Measurements from ENCODE around the gene LEMD1. TPM values are rescaled to one million over a fixed set of nuclear protein-coding genes. Genes with fewer than 3 reads are reported as not detected.
"Not testable (repeated sequence)": the region's sequence is repeated elsewhere in the genome, so short reads cannot be mapped to it uniquely, and the experiment has no call there.

Gene LEMD1
- total RNA-seq, 4 donors from 2014 or later: 1.1 to 1.4 (median 1.3) TPM; not detected in 1

DNA sequence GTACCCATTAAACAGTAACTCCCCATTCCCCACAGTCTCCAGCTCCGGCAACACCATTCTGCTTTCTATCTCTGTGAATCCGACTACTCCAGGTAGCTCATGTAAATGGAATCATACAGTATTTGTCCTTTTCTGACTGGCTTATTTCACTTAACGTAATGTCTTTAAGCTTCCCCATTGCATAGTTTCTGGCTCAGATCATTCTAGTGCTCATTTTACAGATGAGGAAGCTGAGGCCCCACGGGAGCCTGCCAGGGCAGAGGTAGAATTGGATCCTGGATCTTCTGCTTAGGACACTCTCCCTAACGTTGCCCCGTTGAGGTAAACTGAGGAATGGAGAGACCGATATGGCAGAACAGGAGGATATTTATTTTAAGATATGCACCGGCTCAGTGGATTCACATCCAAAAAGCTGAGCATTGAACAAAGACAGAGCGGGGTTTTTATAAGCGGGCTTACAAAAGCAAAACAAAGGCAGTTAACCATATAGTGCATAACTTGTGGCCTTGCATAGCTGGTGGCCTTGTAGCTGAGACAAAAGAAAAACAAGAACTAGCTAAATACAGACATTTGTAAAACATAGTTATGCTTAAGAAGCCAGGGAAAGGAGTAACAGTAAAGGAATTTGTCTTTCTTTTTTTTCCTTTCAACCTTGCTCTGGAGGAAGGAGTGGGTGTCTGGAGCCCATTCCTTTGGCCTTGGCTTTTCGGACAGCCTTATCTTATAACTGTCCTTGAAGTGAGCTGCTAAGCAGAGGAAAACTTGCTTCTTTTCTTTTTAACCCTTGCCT, 49.8 kb downstream of the LEMD1 start:
- Histone ChIP-seq H3K9me3 (no peaks in the 10 kb centered on the region), H3K4me1 (peaks cover 0 to 54% (median 35%) of the 10 kb centered on the region in 3 donors), H3K4me3 (no peak overlapping the region), H3K27ac (no peak overlapping the region), H3K36me3 (no peaks in the 10 kb centered on the region), H3K27me3 (peaks cover 0 to 34% (median 0%) of the 10 kb centered on the region in 4 donors)
- 53 to 70% methylated on average over 10 to 11 of the region's 11 CpGs for WGBS, 2 donors
- intact Hi-C loops (cut with DNase I): no loop called here
- DNase-seq: no peak
- TF ChIP-seq POLR2A (IDR thresholded peaks at IDR 0.05): no peak
- TF ChIP-seq, protein P1, sequence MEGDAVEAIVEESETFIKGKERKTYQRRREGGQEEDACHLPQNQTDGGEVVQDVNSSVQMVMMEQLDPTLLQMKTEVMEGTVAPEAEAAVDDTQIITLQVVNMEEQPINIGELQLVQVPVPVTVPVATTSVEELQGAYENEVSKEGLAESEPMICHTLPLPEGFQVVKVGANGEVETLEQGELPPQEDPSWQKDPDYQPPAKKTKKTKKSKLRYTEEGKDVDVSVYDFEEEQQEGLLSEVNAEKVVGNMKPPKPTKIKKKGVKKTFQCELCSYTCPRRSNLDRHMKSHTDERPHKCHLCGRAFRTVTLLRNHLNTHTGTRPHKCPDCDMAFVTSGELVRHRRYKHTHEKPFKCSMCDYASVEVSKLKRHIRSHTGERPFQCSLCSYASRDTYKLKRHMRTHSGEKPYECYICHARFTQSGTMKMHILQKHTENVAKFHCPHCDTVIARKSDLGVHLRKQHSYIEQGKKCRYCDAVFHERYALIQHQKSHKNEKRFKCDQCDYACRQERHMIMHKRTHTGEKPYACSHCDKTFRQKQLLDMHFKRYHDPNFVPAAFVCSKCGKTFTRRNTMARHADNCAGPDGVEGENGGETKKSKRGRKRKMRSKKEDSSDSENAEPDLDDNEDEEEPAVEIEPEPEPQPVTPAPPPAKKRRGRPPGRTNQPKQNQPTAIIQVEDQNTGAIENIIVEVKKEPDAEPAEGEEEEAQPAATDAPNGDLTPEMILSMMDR (IDR thresholded peaks at IDR 0.05): no peak

DNA sequence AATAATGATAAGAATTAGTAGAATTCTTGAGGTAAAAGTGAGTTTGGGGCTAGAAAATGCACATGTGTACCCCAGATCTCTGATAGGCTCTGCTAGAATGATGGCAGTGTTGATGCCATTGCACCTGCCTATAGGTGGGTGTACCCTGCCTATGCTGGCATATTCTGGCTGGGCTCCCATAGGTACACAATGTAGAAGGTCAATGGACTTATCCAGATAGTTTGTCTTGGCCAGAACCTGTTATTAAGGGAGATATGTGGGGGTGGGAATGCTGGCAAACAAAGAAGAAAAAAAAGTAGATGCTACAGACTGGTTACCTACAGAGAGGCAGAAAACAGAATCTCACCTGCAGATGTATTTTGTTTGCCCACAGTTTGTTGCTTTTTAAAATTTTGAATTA, 51.1 kb downstream of the LEMD1 start:
- Histone ChIP-seq H3K4me1 (peaks cover 5 to 46% (median 28%) of the 10 kb centered on the region in 3 donors), H3K27me3 (peaks cover 0 to 34% (median 0%) of the 10 kb centered on the region in 4 donors), H3K4me3 (no peak overlapping the region), H3K36me3 (no peaks in the 10 kb centered on the region), H3K9me3 (no peaks in the 10 kb centered on the region), H3K27ac (no peak overlapping the region)
- intact Hi-C loops (cut with DNase I): no loop called here
- DNase-seq: no peak
- TF ChIP-seq, protein P1 (IDR thresholded peaks at IDR 0.05): no peak
- TF ChIP-seq POLR2A (IDR thresholded peaks at IDR 0.05): no peak

DNA sequence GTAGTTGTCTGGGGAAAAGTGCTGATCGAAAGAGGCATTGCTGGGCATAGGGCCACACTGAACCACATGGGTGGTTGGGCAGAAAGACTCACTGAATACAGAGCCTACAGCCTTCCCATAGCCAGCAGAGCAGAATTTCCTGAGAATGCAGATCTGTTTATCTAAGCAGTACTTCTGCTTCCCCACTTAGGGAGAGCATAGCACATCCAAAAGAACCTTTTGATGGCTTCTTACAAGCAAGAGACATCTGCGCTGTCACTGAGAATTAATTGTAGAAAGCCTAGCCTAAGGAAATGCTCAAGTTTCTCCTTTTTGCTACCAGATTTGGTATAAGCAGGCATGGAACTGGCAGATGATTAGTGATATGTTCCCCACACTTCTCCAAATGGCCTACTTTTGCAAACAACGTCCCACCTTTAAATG, 52.1 kb downstream of the LEMD1 start:
- no peaks in the 10 kb centered on the region for H3K36me3 ChIP-seq
- TF ChIP-seq POLR2A (IDR thresholded peaks at IDR 0.05): no peak
- TF ChIP-seq, protein P1 (IDR thresholded peaks at IDR 0.05): no peak
- H3K4me1 ChIP-seq: peaks cover 5 to 35% (median 22%) of the 10 kb centered on the region in 3 donors
- DNase-seq: no peak
- H3K4me3 ChIP-seq: no peak overlapping the region
- 40 to 72% methylated on average over 3 of the region's 3 CpGs for whole genome bisulfite sequencing, 2 donors
- H3K9me3 ChIP-seq: no peaks in the 10 kb centered on the region
- intact Hi-C loops (cut with DNase I): no loop called here
- no peak overlapping the region for H3K27ac ChIP-seq
- H3K27me3 ChIP-seq: peaks cover 0 to 29% (median 0%) of the 10 kb centered on the region in 4 donors

DNA sequence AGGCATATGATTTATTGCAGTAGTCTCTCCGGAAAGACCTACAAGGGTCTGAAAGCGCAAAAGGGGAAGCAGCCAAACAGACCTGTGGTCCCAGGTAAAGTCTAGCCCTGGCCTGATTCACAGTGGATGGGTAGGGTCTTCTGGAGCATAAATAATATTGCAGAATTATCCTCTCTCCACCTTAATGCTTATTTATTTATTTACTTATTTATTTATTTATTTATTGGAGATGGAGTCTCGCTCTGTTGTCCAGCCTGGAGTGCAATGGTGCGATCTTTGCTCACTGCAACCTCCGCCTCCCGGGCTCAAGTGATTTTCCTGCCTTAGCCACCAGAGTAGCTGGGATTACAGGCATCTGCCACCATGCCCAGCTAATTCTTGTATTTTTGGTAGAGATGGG, 53.4 kb downstream of the LEMD1 start:
- H3K36me3 ChIP-seq: no peaks in the 10 kb centered on the region
- WGBS, 2 donors: 84 to 96% methylated on average over 6 of the region's 6 CpGs
- no peak overlapping the region for H3K4me3 ChIP-seq
- H3K9me3 ChIP-seq: no peaks in the 10 kb centered on the region
- peaks cover 5 to 23% (median 15%) of the 10 kb centered on the region in 3 donors for H3K4me1 ChIP-seq
- TF ChIP-seq, protein P1 (IDR thresholded peaks at IDR 0.05): no peak
- no peak for TF ChIP-seq POLR2A (IDR thresholded peaks at IDR 0.05)
- intact Hi-C loops (cut with DNase I): no loop called here
- peaks cover 0 to 21% (median 0%) of the 10 kb centered on the region in 4 donors for H3K27me3 ChIP-seq
- no peak for DNase-seq
- H3K27ac ChIP-seq: no peak overlapping the region

DNA sequence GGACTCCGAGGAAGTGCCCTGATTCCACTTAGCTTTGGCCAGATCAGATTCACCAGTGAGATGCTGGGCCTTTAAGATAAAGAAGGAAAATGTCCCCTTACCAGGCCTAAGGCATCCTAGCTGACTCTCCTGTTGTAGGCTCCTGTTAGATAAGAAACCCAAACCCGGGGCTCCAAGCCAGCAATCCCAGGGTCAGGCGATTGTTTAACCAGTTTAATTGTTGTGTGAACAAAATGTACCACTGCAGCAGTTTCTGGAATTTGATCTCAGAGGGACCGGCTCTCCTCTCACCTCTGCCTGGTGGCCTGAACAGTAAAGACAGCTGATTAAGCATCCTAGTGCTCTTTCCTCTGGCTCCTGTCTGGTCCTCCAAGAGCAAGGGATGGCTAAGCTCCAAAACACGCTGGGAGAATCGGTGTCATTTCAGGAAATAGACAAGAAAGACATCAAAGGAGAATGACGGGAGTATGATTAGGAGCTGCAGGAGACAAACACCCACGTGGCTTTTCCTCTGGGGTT, 55.9 kb downstream of the LEMD1 start:
- H3K27ac ChIP-seq: no peak overlapping the region
- no peaks in the 10 kb centered on the region for H3K36me3 ChIP-seq
- intact Hi-C loops (cut with DNase I): no loop called here
- H3K9me3 ChIP-seq: no peaks in the 10 kb centered on the region
- WGBS, 2 donors: 24 to 35% methylated on average over 7 to 8 of the region's 8 CpGs
- TF ChIP-seq POLR2A (IDR thresholded peaks at IDR 0.05): no peak
- TF ChIP-seq, protein P1 (IDR thresholded peaks at IDR 0.05): no peak
- H3K4me3 ChIP-seq: no peak overlapping the region
- DNase-seq: no peak
- H3K27me3 ChIP-seq: peaks cover 0 to under 1% (median 0%) of the 10 kb centered on the region in 4 donors
- peaks cover 0 to 5% (median 4%) of the 10 kb centered on the region in 3 donors for H3K4me1 ChIP-seq

DNA sequence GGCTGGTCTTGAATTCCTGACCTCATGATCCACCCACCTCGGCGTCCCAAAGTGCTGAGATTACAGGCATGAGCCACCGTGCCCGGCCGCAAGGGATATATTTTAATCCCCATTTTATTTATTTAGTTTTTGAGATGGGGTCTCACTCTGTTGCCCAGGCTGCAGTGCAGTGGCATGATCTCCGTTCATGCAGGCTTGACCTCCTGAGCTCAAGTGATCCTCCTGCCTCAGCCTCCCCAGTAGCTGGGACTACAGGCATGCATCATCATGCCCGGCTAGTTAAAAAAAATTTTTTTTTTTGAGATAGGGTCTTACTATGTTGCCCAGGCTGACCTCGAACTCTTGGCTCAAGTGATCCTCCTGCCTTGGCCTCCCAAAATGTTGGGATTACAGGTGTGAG, 56.8 kb downstream of the LEMD1 start:
- DNase-seq; H3K4me1 ChIP-seq; intact Hi-C loops (cut with DNase I); H3K4me3 ChIP-seq; H3K9me3 ChIP-seq; H3K27ac ChIP-seq; H3K36me3 ChIP-seq; H3K27me3 ChIP-seq: not testable (repeated sequence)
- 86 to 100% methylated on average over 8 of the region's 8 CpGs for WGBS, 2 donors
